ENCODE results near the gene NGF.
"Not testable (repeated sequence)": the region's sequence is repeated elsewhere in the genome, so short reads cannot be mapped to it uniquely, and the experiment has no call there.

Gene NGF

DNA sequence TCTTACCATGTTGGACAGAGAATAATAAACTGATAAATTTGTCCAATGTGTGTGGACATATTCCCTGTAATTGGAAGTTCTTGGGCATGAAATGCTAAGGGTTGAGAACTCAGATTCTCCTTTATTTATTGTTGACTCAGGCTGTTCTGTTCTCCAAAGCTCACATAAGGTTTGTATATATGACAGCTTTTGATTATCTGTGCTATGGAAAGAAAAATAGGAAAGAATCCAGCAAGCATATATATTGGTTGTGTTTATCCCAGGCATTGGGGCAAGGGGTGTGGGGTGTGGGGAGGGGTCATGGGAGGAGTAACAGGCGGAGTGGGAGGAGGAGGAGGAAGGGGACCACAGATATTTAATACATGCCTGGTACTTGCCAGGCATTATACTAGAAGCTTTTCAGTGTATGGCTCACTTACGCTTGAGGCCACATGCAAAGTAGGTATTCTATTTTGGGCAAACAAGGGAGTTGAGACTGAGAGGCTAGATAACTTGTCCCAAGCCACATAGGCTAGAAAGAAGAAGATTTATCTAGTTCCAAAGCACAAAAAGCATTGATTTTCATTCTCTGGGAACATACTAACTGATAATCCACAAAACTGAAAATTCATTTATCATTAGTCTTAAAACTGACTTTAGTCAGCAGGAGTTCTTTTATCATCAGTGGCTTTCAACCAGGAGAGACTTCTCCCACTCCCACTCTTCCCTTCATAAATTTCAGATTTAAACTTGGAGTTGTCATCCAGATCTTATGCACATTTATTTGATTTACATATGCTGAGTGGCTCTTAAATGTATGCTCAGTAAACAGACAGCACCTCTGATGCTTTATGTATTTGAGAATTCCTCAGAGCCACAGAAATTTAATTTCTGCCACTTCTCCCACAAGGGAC lies 27.2 kb downstream of the NGF start:
- DNase-seq (ENCODE audit: low read depth, low spot score): no peak

DNA sequence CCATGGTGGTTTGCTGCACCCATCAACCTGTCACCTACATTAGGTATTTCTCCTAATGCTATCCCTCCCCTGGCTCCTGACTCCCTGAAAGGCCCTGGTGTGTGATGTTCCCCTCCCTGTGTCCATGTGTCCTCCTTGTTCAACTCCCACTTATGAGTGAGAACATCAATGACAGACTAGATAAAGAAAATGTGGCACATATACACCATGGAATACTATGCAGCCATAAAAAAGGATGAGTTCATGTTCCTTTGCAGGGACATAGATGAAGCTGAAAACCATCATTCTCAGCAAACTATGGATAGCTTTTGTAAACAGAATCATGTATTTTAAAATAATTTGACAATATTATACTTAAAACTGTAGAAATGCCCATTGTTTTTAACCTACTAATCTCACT lies 28.5 kb downstream of the NGF start:
- DNase-seq (ENCODE audit: low read depth, low spot score): not testable (repeated sequence)

DNA sequence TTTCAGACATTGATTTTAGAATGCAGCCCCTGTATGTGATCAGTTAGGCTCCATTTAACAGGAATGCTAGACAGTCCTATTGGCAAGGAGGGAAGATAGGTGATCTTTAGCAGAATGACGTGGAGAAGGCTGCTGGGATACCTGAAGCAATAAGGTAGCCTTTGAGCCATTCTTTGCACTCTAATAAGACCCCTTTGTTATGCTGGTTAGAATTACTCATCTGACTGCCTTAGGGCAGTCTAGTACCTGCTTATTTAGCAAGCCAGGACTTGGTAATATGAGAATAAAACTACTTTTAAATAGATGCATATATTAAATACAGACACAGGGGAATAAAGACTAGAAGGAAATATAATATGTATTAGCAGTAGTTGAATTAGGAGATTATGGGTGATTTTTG lies 29.1 kb downstream of the NGF start:
- no peak for DNase-seq (ENCODE audit: low read depth, low spot score)

DNA sequence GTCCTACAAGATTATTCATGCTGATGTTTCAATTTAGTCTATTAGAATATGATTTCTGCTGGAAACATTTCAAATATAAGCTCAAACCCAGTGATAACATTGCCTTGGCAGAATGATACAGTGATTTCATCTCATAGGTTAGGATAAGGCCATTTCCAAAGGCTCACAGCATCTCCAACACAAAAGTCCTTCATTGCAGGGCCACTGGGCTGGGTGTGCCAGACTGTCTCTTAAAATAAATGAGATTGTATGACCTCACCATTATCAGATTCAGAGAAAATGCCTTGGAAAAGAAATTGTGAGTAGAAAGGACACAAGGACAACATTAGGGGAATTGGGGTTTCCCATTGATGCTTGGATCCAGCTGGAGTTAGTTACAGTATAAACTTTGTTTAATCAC lies 30.4 kb downstream of the NGF start:
- no peak for DNase-seq (ENCODE audit: low read depth, low spot score)

DNA sequence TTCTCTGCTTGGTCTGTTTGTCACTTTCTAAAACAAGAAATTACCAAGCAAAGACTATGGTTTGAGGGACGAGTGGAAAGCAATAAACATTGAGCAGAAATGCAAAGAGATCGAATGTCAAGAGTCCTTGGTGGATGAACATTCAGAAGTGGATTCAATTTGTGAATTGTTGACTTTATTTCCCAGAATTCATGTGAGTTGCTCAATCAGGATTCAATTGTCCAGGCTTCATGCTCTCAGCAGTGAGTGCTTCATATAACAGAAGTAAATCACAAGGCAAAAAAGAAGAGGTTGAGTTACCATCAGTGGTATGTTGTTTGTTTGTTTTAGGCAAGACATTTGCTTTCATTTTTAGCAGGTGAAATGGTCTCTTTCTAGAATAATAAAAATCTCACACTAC lies 31.9 kb downstream of the NGF start:
- no peak for DNase-seq (ENCODE audit: low read depth, low spot score)

DNA sequence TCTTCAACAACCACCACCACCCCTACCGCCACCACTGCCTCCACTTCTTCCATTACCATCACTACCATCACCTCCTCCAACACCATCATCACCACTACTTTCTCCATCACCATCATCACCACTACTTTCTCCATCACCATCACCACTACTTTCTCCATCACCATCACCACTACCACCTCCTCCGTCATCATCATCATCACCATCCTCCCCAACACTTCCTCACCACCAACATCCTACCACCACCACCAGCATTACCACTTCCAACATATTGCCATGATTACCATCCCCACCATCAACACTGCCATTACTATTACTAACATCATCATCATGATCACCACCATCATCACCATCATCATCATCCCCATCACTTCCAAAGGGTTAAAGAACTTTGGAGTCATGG lies 34.7 kb downstream of the NGF start:
- no peak for DNase-seq (ENCODE audit: low read depth, low spot score)

DNA sequence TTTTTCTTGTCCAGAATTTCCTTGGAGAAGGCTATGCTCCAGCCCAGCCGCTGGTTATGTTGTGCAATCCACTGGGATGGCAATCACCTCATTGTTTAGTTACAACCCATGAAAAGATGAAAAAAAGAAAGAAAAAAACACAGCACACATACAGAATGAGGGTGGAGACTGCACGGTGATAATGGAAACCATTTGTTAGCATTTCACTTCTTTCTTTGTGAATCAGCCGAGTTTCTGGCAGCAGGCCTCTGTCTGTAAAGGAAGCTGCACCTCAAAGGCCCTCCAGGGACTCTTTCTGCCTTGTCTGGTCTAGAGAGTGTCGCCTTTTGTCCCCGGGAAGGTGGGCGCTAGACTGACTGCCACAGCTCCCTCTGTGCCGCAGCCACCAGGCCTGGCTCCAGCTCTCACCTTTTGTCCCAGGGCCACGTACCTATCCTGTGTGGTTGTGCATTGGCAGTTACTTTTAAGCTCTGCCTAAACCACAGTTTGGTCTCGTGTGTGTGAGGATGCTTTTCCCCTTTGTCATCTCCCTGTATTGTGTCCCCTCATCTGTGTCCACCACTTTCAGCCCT lies 35.6 kb downstream of the NGF start:
- DNase-seq (ENCODE audit: low read depth, low spot score): no peak

DNA sequence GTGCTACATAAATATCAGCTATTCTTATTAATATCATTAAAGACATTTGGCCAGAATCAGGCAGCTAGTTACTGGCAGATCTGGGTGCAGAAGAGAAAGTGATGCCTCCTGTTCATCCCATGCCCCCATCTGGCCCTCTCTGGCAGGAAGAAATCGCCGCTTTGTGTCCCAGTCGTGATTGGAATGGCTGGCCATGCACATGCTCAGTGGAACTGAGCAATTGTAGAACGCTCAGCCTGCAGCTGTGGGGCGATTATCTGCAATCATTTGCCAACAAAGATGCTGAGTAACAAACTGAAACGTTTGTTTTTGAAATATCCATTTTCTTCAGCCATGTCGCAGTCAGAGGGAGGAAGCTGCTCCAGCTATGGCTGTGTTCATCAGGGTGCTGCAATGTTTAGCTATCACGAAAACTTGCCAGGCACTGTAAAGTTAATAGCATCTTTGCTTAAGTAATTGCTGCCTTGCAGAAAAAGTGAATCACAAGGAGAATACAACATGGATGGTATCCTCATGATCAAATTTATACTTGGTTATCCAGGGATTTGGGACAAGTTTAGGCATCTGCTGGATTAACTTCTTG lies 36.5 kb downstream of the NGF start:
- DNase-seq (ENCODE audit: low read depth, low spot score): no peak

DNA sequence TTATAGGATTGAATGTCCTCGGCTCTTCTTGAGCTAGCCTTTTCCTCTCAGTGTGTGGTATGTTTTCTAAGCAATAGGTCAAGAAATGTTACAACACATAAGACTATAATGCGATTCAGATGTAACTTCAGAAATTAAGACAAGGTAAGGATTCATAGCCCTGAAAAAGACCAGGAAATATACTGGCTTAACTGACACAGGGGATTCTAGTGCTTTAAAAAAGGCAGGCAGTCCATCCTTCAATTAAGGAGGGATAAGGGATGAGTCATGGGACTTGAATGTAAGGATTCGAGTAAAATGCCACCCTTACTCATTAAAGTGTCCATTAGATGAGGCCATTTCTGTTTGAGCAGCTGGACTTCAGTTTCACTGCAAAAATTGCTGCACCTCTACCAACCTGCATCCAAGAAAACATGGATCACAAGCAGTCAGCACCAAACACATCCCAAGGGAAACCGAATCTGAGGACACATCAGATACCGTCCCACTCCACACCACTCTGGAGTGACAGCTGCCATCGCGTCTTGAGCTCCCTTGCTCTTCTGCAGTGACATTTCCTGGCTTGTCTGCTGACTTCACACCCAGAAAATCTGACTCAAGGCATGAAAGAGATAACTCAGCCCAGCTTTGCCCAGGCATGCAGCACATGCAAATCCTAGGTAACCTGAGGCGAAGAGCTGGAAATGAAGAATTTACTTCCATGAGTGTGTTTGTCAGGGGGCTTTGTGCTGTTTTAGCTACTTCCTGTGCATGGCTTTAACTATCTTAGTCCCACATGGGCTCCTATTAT lies 37.8 kb downstream of the NGF start:
- no peak for DNase-seq (ENCODE audit: low read depth, low spot score)

DNA sequence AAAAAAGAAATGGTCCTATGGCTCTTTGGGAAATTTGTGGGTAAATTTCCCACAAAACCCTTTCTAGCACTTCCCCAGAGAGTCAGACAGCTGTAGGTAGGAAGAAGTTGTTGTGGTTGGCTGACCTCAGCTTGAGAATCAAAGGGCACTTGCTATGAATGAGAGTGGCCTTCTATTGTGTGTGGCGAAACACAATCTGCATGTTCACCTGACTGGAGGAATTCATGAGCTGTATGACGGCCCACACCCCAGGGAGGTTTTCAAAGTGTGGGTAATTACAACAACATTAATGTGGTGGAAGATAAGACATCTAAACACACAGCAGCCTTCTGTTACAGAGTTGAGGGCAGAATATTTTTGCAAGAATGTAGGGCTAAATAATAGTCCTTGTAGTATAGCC lies 38.8 kb downstream of the NGF start:
- DNase-seq (ENCODE audit: low read depth, low spot score): no peak

DNA sequence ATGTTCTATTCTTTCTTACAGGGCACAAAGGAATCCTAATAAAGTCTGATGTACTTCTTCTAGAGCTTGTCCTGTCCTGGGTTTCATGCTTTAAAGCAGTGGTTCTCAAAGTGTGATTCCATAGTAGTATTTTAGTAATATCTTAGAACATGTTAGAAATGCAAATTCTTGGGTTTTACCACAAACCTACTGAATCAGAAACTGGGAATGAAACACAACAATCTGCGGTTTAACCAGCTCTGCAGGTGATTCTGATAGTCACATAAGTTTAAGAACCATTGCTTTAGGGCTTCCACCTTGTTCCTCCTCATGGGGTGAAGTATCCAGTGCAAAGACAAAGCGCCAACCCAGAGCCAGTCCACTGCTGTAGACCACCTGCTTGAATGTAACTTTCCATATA lies 41.1 kb downstream of the NGF start:
- DNase-seq (ENCODE audit: low read depth, low spot score): no peak

DNA sequence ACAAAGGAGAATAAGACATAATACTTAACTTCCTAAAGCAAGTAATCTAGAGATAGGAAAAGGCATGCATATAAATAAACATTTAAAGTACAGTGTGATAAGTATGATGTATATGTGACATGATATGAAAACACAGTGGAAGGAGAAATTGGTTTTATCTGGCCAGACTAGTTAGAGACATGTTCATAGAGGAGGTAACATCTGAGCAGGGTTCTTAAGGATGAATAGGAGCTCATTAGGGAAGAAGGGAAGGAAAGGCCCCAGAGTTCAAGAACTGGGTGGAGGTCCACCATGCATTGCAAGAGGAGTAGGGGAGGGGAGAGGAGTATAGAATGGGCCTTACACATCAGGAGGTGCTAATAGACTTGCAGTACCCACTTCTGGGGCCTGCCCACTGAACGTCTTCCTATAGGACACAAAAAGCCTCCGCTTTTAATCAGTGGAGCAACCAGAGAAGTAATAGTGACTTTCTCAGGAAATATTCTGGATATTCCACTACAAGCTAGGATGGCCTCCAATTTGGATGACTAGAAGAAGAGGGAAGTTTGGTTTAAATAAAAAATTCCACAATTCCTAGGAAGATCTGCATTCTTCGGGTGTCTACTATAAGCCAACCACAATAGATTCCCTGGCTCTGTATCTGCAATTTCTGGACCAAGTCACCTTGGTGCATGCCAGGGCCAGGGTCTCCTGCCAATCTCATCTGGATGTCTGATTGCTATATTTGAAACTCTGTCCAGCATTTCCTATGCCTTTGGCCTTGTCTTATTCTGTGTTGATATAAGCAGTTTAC lies 41.9 kb downstream of the NGF start:
- DNase-seq (ENCODE audit: low read depth, low spot score): no peak

DNA sequence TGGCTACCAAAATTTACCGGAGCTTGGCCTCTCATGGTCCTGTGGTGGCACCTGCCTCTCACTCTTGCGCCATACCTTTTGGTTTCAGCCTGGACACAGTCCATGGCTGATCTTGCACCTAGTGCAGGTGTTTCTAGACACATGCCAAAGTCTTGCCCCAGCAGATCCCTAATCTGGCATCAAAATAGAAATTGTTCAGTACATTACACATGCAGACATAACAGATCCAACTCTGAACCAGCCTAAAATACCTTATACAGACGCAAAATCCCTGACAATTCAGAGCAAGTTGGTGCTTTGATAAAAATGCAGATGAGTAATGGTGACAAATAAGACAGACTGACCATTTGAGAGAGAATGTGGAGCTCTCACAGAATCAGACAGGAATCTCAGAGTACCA lies 44.1 kb downstream of the NGF start:
- no peak for DNase-seq (ENCODE audit: low read depth, low spot score)

DNA sequence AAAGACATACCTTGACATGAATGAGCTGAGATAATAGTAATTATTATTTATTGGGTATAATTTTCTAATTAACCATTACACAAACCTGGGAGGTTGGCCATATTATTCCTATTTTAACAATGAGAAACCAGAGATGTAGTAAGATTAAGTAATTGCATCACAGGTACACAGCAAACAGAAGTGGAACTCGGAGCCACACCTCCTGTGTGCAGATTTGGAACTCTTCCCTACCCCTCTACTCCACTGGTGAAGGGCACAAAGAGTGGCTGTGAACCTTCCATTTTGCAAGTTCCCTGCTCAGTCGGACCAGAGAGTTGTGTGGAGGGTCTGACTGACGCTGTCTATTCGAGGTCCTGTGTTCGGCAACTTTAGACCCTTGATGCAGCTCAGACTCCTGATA lies 45.0 kb downstream of the NGF start:
- no peak for DNase-seq (ENCODE audit: low read depth, low spot score)

DNA sequence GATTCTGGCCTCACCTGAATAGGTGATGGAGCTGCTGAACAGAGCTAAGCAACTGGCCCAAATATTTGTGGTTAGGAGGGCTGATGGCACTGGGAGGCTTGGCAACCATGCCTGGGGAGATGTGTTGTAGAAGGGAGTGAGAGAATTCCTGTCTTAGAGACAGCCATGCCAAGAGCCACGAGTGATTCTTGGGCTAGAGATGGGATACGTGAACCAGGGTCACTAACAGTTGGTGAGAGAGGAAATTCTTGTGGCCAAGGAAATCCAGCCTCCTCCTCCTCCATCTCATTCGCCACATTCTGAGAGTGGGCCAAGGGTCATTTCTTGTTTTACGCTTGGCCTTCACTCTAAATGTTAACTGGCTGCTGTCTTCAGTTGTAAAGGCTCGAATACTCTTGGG lies 46.3 kb downstream of the NGF start:
- DNase-seq (ENCODE audit: low read depth, low spot score): no peak

DNA sequence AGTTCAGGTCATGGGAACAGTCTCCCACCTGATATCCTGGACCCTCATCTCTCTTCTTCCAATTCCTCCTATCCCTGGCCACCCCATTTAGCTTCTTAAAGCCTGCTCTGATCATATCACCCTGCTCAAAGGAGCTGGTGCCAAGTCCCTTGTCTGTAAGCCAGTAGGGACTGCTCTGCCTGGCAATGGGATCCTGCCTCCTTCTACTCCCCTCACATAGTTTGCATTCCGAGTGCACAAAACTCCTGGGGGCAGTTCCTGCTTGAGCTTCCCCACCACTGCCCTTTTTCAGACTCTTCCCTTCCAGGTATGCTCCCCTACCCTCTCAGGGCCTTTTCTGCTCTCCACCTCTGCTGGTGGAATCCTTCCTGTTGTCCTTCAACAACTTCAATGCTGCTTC lies 48.1 kb downstream of the NGF start:
- no peak for DNase-seq (ENCODE audit: low read depth, low spot score)

DNA sequence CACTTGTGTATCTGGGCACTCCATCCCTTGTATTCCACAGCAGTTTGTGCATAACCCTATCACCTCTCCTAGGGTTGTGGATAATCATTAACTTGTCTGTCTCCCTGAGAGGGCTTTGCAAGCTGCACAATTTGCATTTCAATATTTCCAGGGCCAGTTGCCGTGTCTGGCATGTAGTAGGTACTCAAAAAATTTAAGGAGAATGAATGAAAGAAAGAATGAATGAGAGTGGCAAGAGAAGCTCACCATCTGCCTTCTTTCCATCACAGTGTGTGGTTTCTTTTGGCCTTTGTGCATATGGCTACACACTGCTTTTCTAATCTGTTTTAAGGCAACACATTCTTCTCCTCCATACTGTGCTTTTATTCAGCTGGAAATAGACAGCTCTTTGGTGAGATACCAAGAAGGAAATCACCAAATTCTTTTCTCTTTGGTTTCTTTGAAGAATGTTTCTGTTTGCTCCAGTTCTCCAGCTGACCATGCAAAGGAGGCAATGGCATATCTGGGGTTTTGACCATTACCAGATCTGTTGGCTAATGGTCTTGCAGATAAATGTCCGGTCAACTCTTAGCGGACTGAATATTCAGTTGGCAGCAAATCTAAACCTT lies 49.4 kb downstream of the NGF start:
- DNase-seq (ENCODE audit: low read depth, low spot score): no peak

DNA sequence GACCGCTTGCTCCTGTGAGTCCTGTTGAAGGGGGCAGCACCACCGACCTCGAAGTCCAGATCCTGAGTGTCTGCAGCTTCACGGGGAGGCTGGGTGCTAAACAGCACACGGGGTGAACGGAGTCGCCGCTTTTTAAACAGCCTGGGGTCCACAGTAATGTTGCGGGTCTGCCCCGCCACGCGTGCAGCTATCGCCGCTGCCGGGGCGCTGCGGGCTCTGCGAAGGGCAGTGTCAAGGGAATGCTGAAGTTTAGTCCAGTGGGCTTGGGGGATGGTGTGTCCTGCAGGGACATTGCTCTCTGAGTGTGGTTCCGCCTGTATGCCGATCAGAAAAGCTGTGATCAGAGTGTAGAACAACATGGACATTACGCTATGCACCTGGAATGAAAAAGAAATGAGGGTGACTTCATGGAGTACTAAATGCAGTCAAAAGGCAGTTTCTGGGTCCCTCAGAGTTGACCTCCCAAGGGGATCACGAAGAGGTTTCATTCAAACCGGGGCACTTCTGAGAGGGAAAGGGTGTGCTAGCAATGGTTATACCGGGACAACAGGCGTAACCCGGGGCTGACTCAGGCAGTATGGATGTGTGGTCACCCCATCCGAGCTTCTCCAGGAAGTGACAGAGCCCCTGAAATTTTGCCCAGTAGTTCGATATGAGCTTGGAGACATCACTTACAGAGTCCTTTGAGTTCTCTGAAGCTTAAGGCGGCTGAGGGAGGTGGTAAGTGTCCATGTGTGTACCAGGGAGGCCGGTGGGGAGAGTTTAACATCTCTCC lies 51.4 kb downstream of the NGF start:
- no peak for DNase-seq (ENCODE audit: low read depth, low spot score)

DNA sequence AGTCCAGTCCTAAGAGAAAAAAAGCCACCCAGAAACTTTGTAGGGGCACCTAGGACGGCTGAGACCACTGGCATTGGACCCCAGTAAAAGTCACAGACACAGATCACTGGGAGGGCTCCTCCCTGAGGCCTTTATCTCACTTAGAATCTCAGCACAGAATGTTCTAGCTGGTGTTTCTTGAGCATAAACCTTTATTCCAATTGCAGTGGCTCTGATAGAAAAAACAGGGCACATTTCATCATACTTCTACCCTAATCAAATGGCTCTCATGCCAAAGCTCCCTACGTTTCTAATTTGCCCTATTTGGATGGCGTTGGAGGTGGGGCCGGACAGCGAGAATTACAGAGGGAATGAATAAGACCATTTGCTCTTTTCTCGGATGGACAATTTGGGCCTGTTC lies 53.8 kb downstream of the NGF start:
- DNase-seq (ENCODE audit: low read depth, low spot score): no peak

DNA sequence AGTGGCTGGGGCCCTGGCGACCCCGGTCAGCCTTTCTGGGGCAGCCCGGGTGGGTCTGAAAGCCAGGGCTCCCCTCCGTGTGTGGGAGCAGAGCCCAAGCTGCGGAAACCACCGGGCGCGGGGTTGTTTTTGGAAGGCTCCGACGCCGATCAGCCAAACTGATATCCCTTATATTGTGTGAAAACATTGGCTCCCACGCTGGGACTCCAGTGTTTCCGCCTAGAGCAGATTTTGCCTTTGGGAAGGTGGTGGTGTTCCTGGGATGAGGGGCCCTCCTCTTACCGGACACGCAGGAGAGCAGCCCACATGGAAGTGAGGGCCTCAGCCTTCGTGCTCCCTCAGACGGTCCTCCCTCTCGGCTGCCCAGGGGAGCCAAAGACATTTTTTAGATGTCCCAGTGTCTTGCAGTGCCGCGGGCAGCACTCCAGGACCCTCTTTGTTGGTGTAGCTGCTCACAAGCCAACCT lies 54.3 kb downstream of the NGF start:
- no peak for DNase-seq (ENCODE audit: low read depth, low spot score)

Data from iPS DF 19.7 (cell line).